Thoracic aorta (tissue), 2 donors: ENCODE data around the gene P3R3URF. TPM values are rescaled to one million over a fixed set of nuclear protein-coding genes. Genes with fewer than 3 reads are reported as not detected.

Experiments
- ATAC-seq: fragments of 150-250 bp; one replicate; pipeline ENCODE4 v1.8.0; 2017; ENCODE audit warnings: low read depth; ENCODE audit not compliant: insufficient number of reproducible peaks, low FRiP score
- DNase-seq: peaks from one replicate; pipeline ENCODE4 v3.0.0-alpha.2; 2020; ENCODE audit warnings: low spot score
- H3K27ac ChIP-seq, 2 donors: fragments of 200-600 bp; sonication (generic); 1 replicate in 1 of 2; 2 replicates in 1 of 2; pipeline ENCODE4 v1.5.1; 2016; ENCODE audit warnings: mild to moderate bottlenecking in 2 of 2, moderate library complexity in 2 of 2
- H3K27me3 ChIP-seq: fragments of 200-600 bp; sonication (generic); replicated peaks from 2 replicates; pipeline ENCODE4 v1.6.0; 2016; ENCODE audit warnings: mild to moderate bottlenecking; ENCODE audit not compliant: insufficient read depth
- H3K36me3 ChIP-seq: fragments of 200-600 bp; sonication (generic); one replicate; pipeline ENCODE4 v1.5.1; 2016
- H3K4me1 ChIP-seq, 2 donors: fragments of 200-600 bp; sonication (generic); 1 replicate in 1 of 2; 2 replicates in 1 of 2; pipeline versions ENCODE4 v1.5.1 to v1.6.0; 2016; ENCODE audit warnings: low read depth in 2 of 2, mild to moderate bottlenecking in 1 of 2; ENCODE audit not compliant: control insufficient read depth in 1 of 2
- H3K4me3 ChIP-seq: fragments of 200-600 bp; sonication (generic); 2 replicates; pipeline ENCODE4 v1.5.1; 2016; ENCODE audit warnings: mild to moderate bottlenecking
- H3K9me3 ChIP-seq: fragments of 200-600 bp; sonication (generic); 2 replicates; pipeline ENCODE4 v1.5.1; 2016
- total RNA-seq, 2 donors: library from RNA; depleted of rRNA; stranded (reverse); fragments of >200 nt; gene quantifications; one replicate each; pipeline versions ENCODE4 v1.1.0 to v1.2.3, GENCODE V29; 2016
- TF ChIP-seq, protein P1 (sequence below): fragments of 200-600 bp; sonication (generic); IDR thresholded peaks from one replicate; pipeline ENCODE4 v1.5.1; 2019; ENCODE audit warnings: antibody characterized with exemption

Gene P3R3URF
- total RNA-seq, 2 donors from 2014 or later: not detected

- TF ChIP-seq, protein P1, sequence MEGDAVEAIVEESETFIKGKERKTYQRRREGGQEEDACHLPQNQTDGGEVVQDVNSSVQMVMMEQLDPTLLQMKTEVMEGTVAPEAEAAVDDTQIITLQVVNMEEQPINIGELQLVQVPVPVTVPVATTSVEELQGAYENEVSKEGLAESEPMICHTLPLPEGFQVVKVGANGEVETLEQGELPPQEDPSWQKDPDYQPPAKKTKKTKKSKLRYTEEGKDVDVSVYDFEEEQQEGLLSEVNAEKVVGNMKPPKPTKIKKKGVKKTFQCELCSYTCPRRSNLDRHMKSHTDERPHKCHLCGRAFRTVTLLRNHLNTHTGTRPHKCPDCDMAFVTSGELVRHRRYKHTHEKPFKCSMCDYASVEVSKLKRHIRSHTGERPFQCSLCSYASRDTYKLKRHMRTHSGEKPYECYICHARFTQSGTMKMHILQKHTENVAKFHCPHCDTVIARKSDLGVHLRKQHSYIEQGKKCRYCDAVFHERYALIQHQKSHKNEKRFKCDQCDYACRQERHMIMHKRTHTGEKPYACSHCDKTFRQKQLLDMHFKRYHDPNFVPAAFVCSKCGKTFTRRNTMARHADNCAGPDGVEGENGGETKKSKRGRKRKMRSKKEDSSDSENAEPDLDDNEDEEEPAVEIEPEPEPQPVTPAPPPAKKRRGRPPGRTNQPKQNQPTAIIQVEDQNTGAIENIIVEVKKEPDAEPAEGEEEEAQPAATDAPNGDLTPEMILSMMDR: no peak
- no peak overlapping the region for H3K4me3 ChIP-seq
- H3K4me1 ChIP-seq: no peaks in the 10 kb centered on the region
- H3K27ac ChIP-seq: no peak overlapping the region
- H3K9me3 ChIP-seq: no peaks in the 10 kb centered on the region
- H3K27me3 ChIP-seq: no peaks in the 10 kb centered on the region
- DNase-seq: no peak
- H3K36me3 ChIP-seq: no peaks in the 10 kb centered on the region
- ATAC-seq: no peak
Observed at GRCh38 chr1:46160212-46160611, 16.1 kb downstream of the P3R3URF start.

DNA sequence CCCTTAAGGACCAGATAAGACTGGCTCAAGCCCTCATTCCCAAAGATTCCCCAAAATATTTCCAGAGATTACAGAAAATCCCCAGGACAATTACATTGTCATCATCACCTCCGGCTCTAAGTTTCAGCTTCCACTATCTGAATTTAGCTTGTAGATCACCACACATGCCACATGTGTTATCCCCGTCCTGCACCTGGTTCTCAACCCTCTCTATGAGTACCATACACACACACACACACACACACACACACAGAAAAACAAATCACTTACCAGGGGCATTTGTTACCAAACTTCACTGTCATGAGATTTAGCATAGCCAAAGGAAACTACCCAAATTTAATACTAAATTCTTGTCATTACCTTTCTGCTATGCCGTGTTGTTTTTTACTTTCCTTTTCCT is 16.8 kb downstream of the P3R3URF start:
- TF ChIP-seq, protein P1: no peak
- no peaks in the 10 kb centered on the region for H3K9me3 ChIP-seq

DNA sequence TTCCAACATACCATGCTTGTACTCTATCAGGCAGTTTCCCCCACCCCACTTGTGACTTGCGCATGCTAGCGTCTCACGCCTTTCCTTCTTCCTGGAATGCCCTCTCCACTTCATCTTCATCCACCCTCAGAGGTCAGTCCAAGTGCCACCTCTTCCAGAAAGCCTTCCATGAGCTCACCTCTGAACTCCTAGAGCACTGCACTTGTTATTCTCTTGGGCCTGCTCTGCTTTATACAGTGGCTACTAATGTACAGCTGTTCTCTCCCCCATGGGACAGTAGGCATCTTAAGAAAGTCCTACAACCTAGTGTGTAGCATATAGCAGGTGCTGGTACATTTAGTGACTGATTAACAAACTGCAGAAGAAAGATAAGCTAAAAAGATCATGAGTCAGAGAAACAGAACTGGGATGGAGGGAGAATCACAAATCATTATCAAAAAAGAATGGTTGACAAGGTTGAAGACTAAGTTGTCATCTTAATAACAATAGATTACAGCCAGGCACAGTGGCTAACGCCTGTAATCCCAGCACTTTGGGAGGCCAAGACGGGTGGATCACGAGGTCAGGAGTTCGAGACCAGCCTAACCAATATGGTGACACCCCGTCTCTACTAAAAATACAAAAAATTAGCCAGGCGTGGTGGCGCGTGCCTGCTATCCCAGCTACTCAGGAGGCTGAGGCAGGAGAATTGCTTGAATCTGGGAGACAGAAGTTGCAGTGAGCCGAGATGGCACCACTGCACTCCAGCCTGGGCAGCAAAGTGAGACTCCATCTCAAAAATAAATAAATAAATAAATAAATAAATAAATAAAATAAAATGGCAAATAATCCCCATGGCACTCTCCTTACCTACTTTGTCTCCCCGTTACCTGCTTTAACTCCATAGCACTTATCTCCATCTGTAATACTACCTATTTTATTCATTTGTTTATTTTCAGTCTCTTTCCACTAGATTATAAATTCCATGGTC is 17.7 kb downstream of the P3R3URF start:
- Histone ChIP-seq H3K4me3 (no peak overlapping the region), H3K9me3 (no peaks in the 10 kb centered on the region), H3K27me3 (no peaks in the 10 kb centered on the region), H3K4me1 (no peaks in the 10 kb centered on the region), H3K27ac (no peak overlapping the region), H3K36me3 (no peaks in the 10 kb centered on the region)
- TF ChIP-seq, protein P1: no peak
- DNase-seq (no peak), ATAC-seq (no peak)

More for the DNA sequence above, 16.8 kb downstream of the P3R3URF start:
- Histone ChIP-seq H3K4me1 (no peaks in the 10 kb centered on the region), H3K4me3 (no peak overlapping the region), H3K36me3 (no peaks in the 10 kb centered on the region), H3K27ac (no peak overlapping the region), H3K27me3 (no peaks in the 10 kb centered on the region)
- no peak for ATAC-seq
- no peak for DNase-seq

- Histone ChIP-seq H3K4me1 (no peaks in the 10 kb centered on the region), H3K27me3 (no peaks in the 10 kb centered on the region), H3K36me3 (no peaks in the 10 kb centered on the region), H3K27ac (no peak overlapping the region), H3K4me3 (no peak overlapping the region), H3K9me3 (no peaks in the 10 kb centered on the region)
- no peak for DNase-seq
- TF ChIP-seq, protein P1: no peak
- no peak for ATAC-seq
Observed at GRCh38 chr1:46157916-46158311, 18.4 kb downstream of the P3R3URF start.

- DNase-seq: no peak
- Histone ChIP-seq H3K27ac (no peak overlapping the region), H3K4me1 (peaks cover 0 to 3% of the 10 kb centered on the region in 2 donors), H3K27me3 (no peaks in the 10 kb centered on the region), H3K9me3 (no peaks in the 10 kb centered on the region), H3K4me3 (no peak overlapping the region), H3K36me3 (no peaks in the 10 kb centered on the region)
- ATAC-seq: no peak
- TF ChIP-seq, protein P1: no peak
Observed at GRCh38 chr1:46153732-46154131, 22.6 kb downstream of the P3R3URF start.
